Measurements from ENCODE around the gene ZSCAN1.

ZSCAN1 gene

DNA sequence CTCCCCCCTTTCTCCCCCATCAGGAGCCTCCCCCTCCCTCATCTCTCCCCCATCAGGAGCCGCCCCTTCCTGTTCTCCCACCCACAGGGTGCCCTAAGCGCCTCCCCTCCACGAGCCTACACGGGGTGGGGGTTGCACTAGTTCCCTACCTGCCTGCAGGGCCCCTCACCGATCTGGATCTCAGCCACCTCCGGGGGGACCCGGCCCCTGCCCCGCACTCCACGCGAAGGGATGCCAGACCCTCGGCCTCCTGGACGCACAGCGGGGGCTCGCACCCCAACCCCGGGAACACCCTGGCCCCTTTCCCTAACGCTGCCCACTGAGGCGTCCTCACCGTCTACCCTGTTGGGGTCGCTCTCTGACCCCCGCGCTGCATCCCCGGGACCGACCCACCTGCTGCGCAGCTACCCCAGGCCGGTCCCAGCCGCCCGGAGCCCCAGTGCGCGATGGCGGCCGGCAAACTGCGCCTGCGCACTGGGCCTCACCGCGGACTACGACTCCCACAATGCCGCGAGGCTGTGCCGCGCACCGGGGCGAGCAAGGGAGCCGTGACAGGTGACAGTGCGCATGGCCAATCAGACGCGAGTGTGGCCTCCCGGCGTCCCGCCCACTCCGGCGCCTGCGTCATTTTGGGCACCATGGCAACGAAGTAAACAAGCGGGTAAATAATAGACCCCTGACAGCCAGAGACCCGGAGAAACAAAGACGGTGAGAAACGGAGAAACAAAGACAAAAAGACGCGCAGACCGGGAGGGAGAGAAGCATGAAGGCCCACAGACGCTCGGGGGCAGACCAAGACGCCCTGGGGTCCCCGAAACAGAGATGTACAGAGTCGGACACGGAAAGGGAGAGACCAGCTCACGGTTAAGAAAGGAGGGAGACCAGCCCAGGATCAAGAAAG, 64.2 kb downstream of the ZSCAN1 start, which contains the start of gene ZSCAN18:
Gene ZSCAN18 (minus strand): TSS at position 451 of the 901 bp plus-strand sequence. CDS start 7,964 bp downstream, outside the sequence.
- ChIA-PET CTCF (no interaction called here), POLR2A (no interaction called here)
- no peak for TF ChIP-seq CTBP1 (IDR thresholded peaks at IDR 0.05; ENCODE audit: borderline replicate concordance)
- TF ChIP-seq PKNOX1 (IDR thresholded peaks at IDR 0.05) = peak; percentile 95
- TF ChIP-seq L3MBTL2 (conservative IDR thresholded peaks at IDR 0.05) = 0 out of 2 replicates have a peak, but pooled peaks have one; percentile 22
- DNase-seq (ENCODE audit: extremely low spot score) = peak; percentile 83

GRCh38 chr19:58098682-58098998, 64.8 kb downstream of the ZSCAN1 start:
- CTCF ChIA-PET = no interaction called here
- no peak for DNase-seq (ENCODE audit: extremely low spot score)
- POLR2A ChIA-PET = no interaction called here
- TF ChIP-seq ARNT (IDR thresholded peaks at IDR 0.05) (no peak), LEF1 (IDR thresholded peaks at IDR 0.05; ENCODE audit: borderline replicate concordance) (no peak)
